ENCODE data around the gene LYZL6.
"Not testable (repeated sequence)": the region's sequence is repeated elsewhere in the genome, so short reads cannot be mapped to it uniquely, and the experiment has no call there.

Gene LYZL6

GRCh38 chr17:35947156-35947585 is 3.7 kb upstream of the LYZL6 start:
- DNase-seq (ENCODE audit: low spot score), result peak; percentile 30

GRCh38 chr17:35944151-35944550 is 638 bp upstream of the LYZL6 start:
- DNase-seq (ENCODE audit: low spot score), result no peak

- no peak for DNase-seq (ENCODE audit: low spot score)
Measured at GRCh38 chr17:35942588-35943186, 826 bp downstream of the LYZL6 start.

GRCh38 chr17:35938492-35938891 is 5.0 kb downstream of the LYZL6 start:
- not testable (repeated sequence) for DNase-seq (ENCODE audit: low spot score)

- no peak for DNase-seq (ENCODE audit: low spot score)
Measured at GRCh38 chr17:35936063-35936462, 7.5 kb downstream of the LYZL6 start.

- DNase-seq (ENCODE audit: low spot score), result peak; percentile 63
Measured at GRCh38 chr17:35934760-35935159, 8.8 kb downstream of the LYZL6 start.

- no peak for DNase-seq (ENCODE audit: low spot score)
Measured at GRCh38 chr17:35932586-35932985, 10.9 kb downstream of the LYZL6 start.

- no peak for DNase-seq (ENCODE audit: low spot score)
Measured at GRCh38 chr17:35931794-35932425, 11.6 kb downstream of the LYZL6 start.

- DNase-seq (ENCODE audit: low spot score), result peak; percentile 77
Measured at GRCh38 chr17:35930211-35931065, 13.1 kb downstream of the LYZL6 start, which contains the start of gene RDM1. RDM1 (minus strand) TSS chr17:35930773; CDS start chr17:35930727, 46 bp downstream.

GRCh38 chr17:35927714-35928113 is 15.8 kb downstream of the LYZL6 start:
- no peak for DNase-seq (ENCODE audit: low spot score)

GRCh38 chr17:35923609-35924114 is 19.9 kb downstream of the LYZL6 start:
- no peak for DNase-seq (ENCODE audit: low spot score)

GRCh38 chr17:35920229-35920628 is 23.3 kb downstream of the LYZL6 start:
- no peak for DNase-seq (ENCODE audit: low spot score)

- no peak for DNase-seq (ENCODE audit: low spot score)
Measured at GRCh38 chr17:35918665-35919064, 24.8 kb downstream of the LYZL6 start.

GRCh38 chr17:35917519-35918213 is 25.8 kb downstream of the LYZL6 start:
- DNase-seq (ENCODE audit: low spot score), result no peak

GRCh38 chr17:35915153-35915964 is 28.2 kb downstream of the LYZL6 start:
- no peak for DNase-seq (ENCODE audit: low spot score)

GRCh38 chr17:35914354-35914753 is 29.2 kb downstream of the LYZL6 start:
- DNase-seq (ENCODE audit: low spot score), result no peak

GRCh38 chr17:35913609-35914008 is 29.9 kb downstream of the LYZL6 start:
- DNase-seq (ENCODE audit: low spot score), result no peak

- no peak for DNase-seq (ENCODE audit: low spot score)
Measured at GRCh38 chr17:35912942-35913341, 30.6 kb downstream of the LYZL6 start.

- no peak for DNase-seq (ENCODE audit: low spot score)
Measured at GRCh38 chr17:35912339-35912912, 31.1 kb downstream of the LYZL6 start.

- DNase-seq (ENCODE audit: low spot score), result no peak
Measured at GRCh38 chr17:35909408-35909807, 34.1 kb downstream of the LYZL6 start.

- no peak for DNase-seq (ENCODE audit: low spot score)
Measured at GRCh38 chr17:35907691-35908090, 35.8 kb downstream of the LYZL6 start.

Measured in AG08396 (cell line).